Measurements from ENCODE around the gene MAP3K7CL.

The MAP3K7CL gene

GRCh38 chr21:29104239-29104708, 26.2 kb upstream of the MAP3K7CL start:
- ChIA-PET POLR2A (interaction anchor here (0.7 to 1.5 kb wide), 2 partner anchors 11 to 111 kb away, joined by 3 to 6 read pairs; partner anchors contain the start of gene LTN1), CTCF (interaction anchor here (1.7 kb wide), 1 partner anchor 11 kb away, joined by 4 read pairs; no protein-coding TSS in a partner anchor)
- DNase-seq (ENCODE audit: extremely low spot score), result no peak
- peak; percentile 60 for TF ChIP-seq L3MBTL2 (conservative IDR thresholded peaks at IDR 0.05)
- no peak for TF ChIP-seq LEF1 (IDR thresholded peaks at IDR 0.05; ENCODE audit: borderline replicate concordance)
- TF ChIP-seq ELF4 (IDR thresholded peaks at IDR 0.05), result no peak

GRCh38 chr21:29105218-29105617, 25.2 kb upstream of the MAP3K7CL start:
- no peak for DNase-seq (ENCODE audit: extremely low spot score)
- TF ChIP-seq FOXA1 (IDR thresholded peaks at IDR 0.05) (no peak), FOXK2 (IDR thresholded peaks at IDR 0.05) (no peak), HDGF (IDR thresholded peaks at IDR 0.05; ENCODE audit: borderline replicate concordance) (no peak), TARDBP (IDR thresholded peaks at IDR 0.05) (no peak), SUZ12 (IDR thresholded peaks at IDR 0.05) (no peak)
- ChIA-PET POLR2A (interaction anchor here (1.5 kb wide), 1 partner anchor 10 kb away, joined by 6 read pairs; no protein-coding TSS in a partner anchor), CTCF (interaction anchor here (1.7 kb wide), 1 partner anchor 10 kb away, joined by 4 read pairs; no protein-coding TSS in a partner anchor)

GRCh38 chr21:29114765-29115500, 15.5 kb upstream of the MAP3K7CL start:
- TF ChIP-seq SUZ12 (IDR thresholded peaks at IDR 0.05) (no peak), LEF1 (IDR thresholded peaks at IDR 0.05; ENCODE audit: borderline replicate concordance) (peak; percentile 69; the same call in 1 of the 2 replicates), CTBP1 (IDR thresholded peaks at IDR 0.05; ENCODE audit: borderline replicate concordance) (peak; percentile 83), ELF4 (IDR thresholded peaks at IDR 0.05) (no peak)
- POLR2A ChIA-PET, result interaction anchor here (1.4 to 1.8 kb wide), 2 partner anchors 10 to 41 kb away, joined by 6 to 7 read pairs; partner anchors contain the start of gene CCT8
- DNase-seq (ENCODE audit: extremely low spot score), result peak; percentile 63
- CTCF ChIA-PET, result interaction anchor here (1.1 kb wide), 1 partner anchor 10 kb away, joined by 4 read pairs; no protein-coding TSS in a partner anchor

GRCh38 chr21:29115899-29116298, 14.5 kb upstream of the MAP3K7CL start:
- POLR2A ChIA-PET, result interaction anchor here (1.4 to 1.8 kb wide), 2 partner anchors 11 to 42 kb away, joined by 6 to 7 read pairs; partner anchors contain the start of gene CCT8
- no peak for DNase-seq (ENCODE audit: extremely low spot score)
- TF ChIP-seq PKNOX1 (IDR thresholded peaks at IDR 0.05), result peak; percentile 88
- peak; percentile 35 for TF ChIP-seq L3MBTL2 (conservative IDR thresholded peaks at IDR 0.05)
- TF ChIP-seq ELF4 (IDR thresholded peaks at IDR 0.05), result no peak
- no peak for TF ChIP-seq ARNT (IDR thresholded peaks at IDR 0.05)
- no peak for TF ChIP-seq SP1 (IDR thresholded peaks at IDR 0.05)
- no peak for TF ChIP-seq BHLHE40 (IDR thresholded peaks at IDR 0.05; ENCODE audit: borderline replicate concordance)
- CTCF ChIA-PET, result interaction anchor here (1.0 to 1.1 kb wide), 2 partner anchors 11 to 13 kb away, joined by 3 to 4 read pairs; no protein-coding TSS in a partner anchor

GRCh38 chr21:29117372-29117955, 13.0 kb upstream of the MAP3K7CL start:
- DNase-seq (ENCODE audit: extremely low spot score), result no peak
- ChIA-PET POLR2A (no interaction called here), CTCF (no interaction called here)
- TF ChIP-seq LEF1 (IDR thresholded peaks at IDR 0.05; ENCODE audit: borderline replicate concordance) (no peak), PKNOX1 (IDR thresholded peaks at IDR 0.05) (peak; percentile 28; the same call in 1 of the 2 replicates)

- TF ChIP-seq L3MBTL2 (conservative IDR thresholded peaks at IDR 0.05), result no peak
- TF ChIP-seq LEF1 (IDR thresholded peaks at IDR 0.05; ENCODE audit: borderline replicate concordance), result no peak
- no peak for TF ChIP-seq SUZ12 (IDR thresholded peaks at IDR 0.05)
- no peak for TF ChIP-seq ZNF384 (IDR thresholded peaks at IDR 0.05)
- TF ChIP-seq FOXM1 (IDR thresholded peaks at IDR 0.05; ENCODE audit: borderline replicate concordance), result no peak
- TF ChIP-seq FOXK2 (IDR thresholded peaks at IDR 0.05), result no peak
- TF ChIP-seq PKNOX1 (IDR thresholded peaks at IDR 0.05), result no peak
- no peak for TF ChIP-seq SP1 (IDR thresholded peaks at IDR 0.05)
- no peak for TF ChIP-seq ELF4 (IDR thresholded peaks at IDR 0.05)
- no peak for TF ChIP-seq BHLHE40 (IDR thresholded peaks at IDR 0.05; ENCODE audit: borderline replicate concordance)
- no peak for TF ChIP-seq ARNT (IDR thresholded peaks at IDR 0.05)
- no peak for TF ChIP-seq HDGF (IDR thresholded peaks at IDR 0.05; ENCODE audit: borderline replicate concordance)
- TF ChIP-seq NFRKB (IDR thresholded peaks at IDR 0.05), result no peak
- TF ChIP-seq FOXA1 (IDR thresholded peaks at IDR 0.05), result no peak
- no peak for TF ChIP-seq TARDBP (IDR thresholded peaks at IDR 0.05)
- TF ChIP-seq CTBP1 (IDR thresholded peaks at IDR 0.05; ENCODE audit: borderline replicate concordance), result no peak
- POLR2A ChIA-PET, result no interaction called here
- CTCF ChIA-PET, result no interaction called here
- DNase-seq (ENCODE audit: extremely low spot score), result no peak
Measured at GRCh38 chr21:29121759-29122158, 8.7 kb upstream of the MAP3K7CL start.

All from HEK293T (cell line).